ENCODE results near the gene CLRN3. TPM values are rescaled to one million over a fixed set of nuclear protein-coding genes. Genes with fewer than 3 reads are reported as not detected.

The CLRN3 gene
- total and polyA plus RNA-seq, 2 of the 8 experiments (the other 6 are each of a cell fraction or from before 2014, with no cell fraction given): not detected

DNA sequence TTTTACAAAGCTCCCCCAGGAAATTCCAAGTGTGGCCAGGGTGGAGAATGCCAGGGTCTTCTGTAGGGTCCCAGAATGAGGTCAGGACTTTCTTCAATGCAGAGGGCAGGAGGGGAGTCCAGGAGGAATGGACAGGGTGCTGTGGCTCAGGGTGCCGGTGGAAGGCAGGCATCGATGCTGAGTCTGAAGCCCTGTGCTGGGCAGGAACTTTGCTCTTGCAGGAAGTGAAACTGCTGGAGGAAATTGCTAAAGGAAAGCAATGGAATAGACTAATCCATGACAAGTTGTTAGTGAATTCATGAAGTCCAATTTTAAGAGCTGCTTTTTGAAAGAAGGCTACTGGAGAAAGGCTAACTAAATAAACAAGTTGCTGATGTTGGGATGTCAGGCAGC, 29.0 kb upstream of the CLRN3 start:
- no peak overlapping the region for H3K4me2 ChIP-seq (ENCODE audit: insufficient read depth in 1 of 2, low read depth in 2 of 2, low read length in 2 of 2)
- CTCF ChIA-PET (ENCODE audit: partially characterized antibody): interaction anchor here (0.6 to 3.8 kb wide), 9 partner anchors 9 to 125 kb away, joined by 3 to 17 read pairs (median 5); partner anchors contain the start of gene PTPRE
- no peaks in the 10 kb centered on the region for H3K9me3 ChIP-seq (ENCODE audit: insufficient read depth in 2 of 2, low read depth in 1 of 2, low read length in 1 of 2)
- POLR2A ChIA-PET (ENCODE audit: partially characterized antibody): no interaction called here
- H2BK15ac ChIP-seq (ENCODE audit: low read length): no peak overlapping the region
- no peak overlapping the region for H2BK20ac ChIP-seq (ENCODE audit: low read length)
- no peaks in the 10 kb centered on the region for H3K79me1 ChIP-seq (ENCODE audit: low read depth, low read length)
- H3K27me3 ChIP-seq (replicated peaks in 1 of 4; ENCODE audit: control insufficient read depth in 3 of 4, extremely low read depth in 1 of 4, insufficient read depth in 3 of 4, low read length in 3 of 4): no peaks in the 10 kb centered on the region
- no peaks in the 10 kb centered on the region for H3K36me3 ChIP-seq (ENCODE audit: control insufficient read depth in 2 of 4, insufficient read depth in 4 of 4, low read length in 3 of 4)
- H3K23me2 ChIP-seq (ENCODE audit: low read depth, low read length): no peaks in the 10 kb centered on the region
- no peak overlapping the region for H3K4ac ChIP-seq (replicated peaks; ENCODE audit: insufficient read length, low read depth, low read length)
- no peak overlapping the region for H2AFZ ChIP-seq (ENCODE audit: low read length)
- no peak overlapping the region for H2BK120ac ChIP-seq (replicated peaks; ENCODE audit: low read depth, low read length)
- H4K20me1 ChIP-seq (replicated peaks in 1 of 2; ENCODE audit: control insufficient read depth in 1 of 2, insufficient read depth in 2 of 2, low read length in 2 of 2): no peaks in the 10 kb centered on the region
- no peak for DNase-seq (ENCODE audit: low read depth in 1 of 2, low spot score in 2 of 2)
- H2BK12ac ChIP-seq (ENCODE audit: low read depth, low read length): no peak overlapping the region
- H3K79me2 ChIP-seq (ENCODE audit: control insufficient read depth in 1 of 2, insufficient read depth in 2 of 2, low read length in 2 of 2): no peaks in the 10 kb centered on the region
- no peak overlapping the region for H3K56ac ChIP-seq (replicated peaks; ENCODE audit: insufficient read length, low read depth, low read length)
- H2BK5ac ChIP-seq (ENCODE audit: low read depth, low read length): no peak overlapping the region
- no peak overlapping the region for H4K91ac ChIP-seq (replicated peaks; ENCODE audit: insufficient read length, low read length)
- H3K14ac ChIP-seq (ENCODE audit: insufficient read length): no peak overlapping the region
- peaks cover 0 to 2% (median 0%) of the 10 kb centered on the region in 4 experiments; a peak in 3 of 7 replicates for H3K4me1 ChIP-seq (replicated peaks in 1 of 4; ENCODE audit: control insufficient read depth in 3 of 4, insufficient read depth in 4 of 4, low read length in 3 of 4)
- no peak overlapping the region for H3K4me3 ChIP-seq (ENCODE audit: extremely low read depth in 1 of 4, insufficient read depth in 2 of 4, low read depth in 3 of 4, low read length in 4 of 4)
- H3K23ac ChIP-seq (ENCODE audit: insufficient read length): no peak overlapping the region
- no peak overlapping the region for H4K5ac ChIP-seq (ENCODE audit: insufficient read length, low read depth, low read length)
- H2AK5ac ChIP-seq (ENCODE audit: low read depth, low read length): no peak overlapping the region
- 95% methylated on average over 2 of the region's 2 CpGs; no CpG with 5 or more reads in 1 of the 2 experiments for WGBS, 2 experiments (ENCODE audit: extremely low coverage in 1 of 2, insufficient coverage in 1 of 2, insufficient read length in 1 of 2, insufficient replicate concordance in 2 of 2, low coverage in 1 of 2, low lambda C conversion rate in 2 of 2, missing lambda C conversion rate in 1 of 2)
- H3K18ac ChIP-seq (ENCODE audit: extremely low read depth, low read length): no peak overlapping the region
- H3K27ac ChIP-seq (ENCODE audit: low read depth, low read length): no peak overlapping the region
- no peak overlapping the region for H3K9ac ChIP-seq (replicated peaks in 1 of 4; ENCODE audit: extremely low read depth in 1 of 4, low read depth in 3 of 4, low read length in 3 of 4)
- FAIRE-seq: no peak
- H4K8ac ChIP-seq (ENCODE audit: extremely low read depth, insufficient read depth, low read length): no peak overlapping the region
- TF ChIP-seq YY1 (IDR thresholded peaks at IDR 0.05; ENCODE audit: low read depth, low read length) (no peak), CBX5 (IDR thresholded peaks at IDR 0.05; ENCODE audit: low read depth, low read length) (no peak), SIX5 (IDR thresholded peaks at IDR 0.05; ENCODE audit: low read depth, low read length) (no peak), NANOG (IDR thresholded peaks at IDR 0.05; ENCODE audit: insufficient read depth, low read depth, low read length, poor library complexity, severe bottlenecking) (no peak), TAF1 (IDR thresholded peaks at IDR 0.05; ENCODE audit: low read depth, low read length) (no peak), ASH2L (IDR thresholded peaks at IDR 0.05; ENCODE audit: low read length) (no peak), RNF2 (IDR thresholded peaks at IDR 0.05; ENCODE audit: borderline replicate concordance, low read depth, low read length, missing control alignments, poor library complexity, severe bottlenecking) (no peak), CBX8 (IDR thresholded peaks at IDR 0.05; ENCODE audit: borderline replicate concordance, low read depth, low read length) (no peak), SUZ12 (IDR thresholded peaks at IDR 0.05; ENCODE audit: low read length) (no peak), CHD2 (IDR thresholded peaks at IDR 0.05; ENCODE audit: low read length) (no peak), POU5F1 (IDR thresholded peaks at IDR 0.05; ENCODE audit: low read depth, low read length) (no peak), ZNF274 (IDR thresholded peaks at IDR 0.05; ENCODE audit: borderline replicate concordance, extremely low read depth, low read length) (no peak), SAP30 (IDR thresholded peaks at IDR 0.05; ENCODE audit: insufficient read depth, insufficient replicate concordance, low read length) (no peak)
- TF ChIP-seq, protein P1, sequence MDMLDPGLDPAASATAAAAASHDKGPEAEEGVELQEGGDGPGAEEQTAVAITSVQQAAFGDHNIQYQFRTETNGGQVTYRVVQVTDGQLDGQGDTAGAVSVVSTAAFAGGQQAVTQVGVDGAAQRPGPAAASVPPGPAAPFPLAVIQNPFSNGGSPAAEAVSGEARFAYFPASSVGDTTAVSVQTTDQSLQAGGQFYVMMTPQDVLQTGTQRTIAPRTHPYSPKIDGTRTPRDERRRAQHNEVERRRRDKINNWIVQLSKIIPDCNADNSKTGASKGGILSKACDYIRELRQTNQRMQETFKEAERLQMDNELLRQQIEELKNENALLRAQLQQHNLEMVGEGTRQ (IDR thresholded peaks at IDR 0.05; ENCODE audit: low read length): no peak

Data from H1 (cell line).